ENCODE measurements around the gene PBOV1. TPM values are rescaled to one million over a fixed set of nuclear protein-coding genes. Genes with fewer than 3 reads are reported as not detected.

The PBOV1 gene
- total and polyA plus RNA-seq, 3 donors from 2014 or later, result not detected

- intact Hi-C loops (cut with DNase I; ENCODE audit: low total_unique reads), result no loop called here
- 64 to 71% methylated on average over 2 of the region's 2 CpGs for WGBS, 2 donors
Measured at GRCh38 chr6:138261116-138261780, 43.0 kb upstream of the PBOV1 start.

GRCh38 chr6:138258991-138259390, 40.7 kb upstream of the PBOV1 start:
- Histone ChIP-seq H3K27ac (no peak overlapping the region), H3K4me3 (no peak overlapping the region), H3K27me3 (no peaks in the 10 kb centered on the region), H3K36me3 (ENCODE audit: low read depth, missing control alignments) (no peaks in the 10 kb centered on the region), H3K4me1 (no peaks in the 10 kb centered on the region), H3K9me3 (no peaks in the 10 kb centered on the region)
- WGBS, 2 donors, result 56 to 64% methylated on average over 6 of the region's 6 CpGs
- intact Hi-C loops (cut with DNase I; ENCODE audit: low total_unique reads), result no loop called here
- DNase-seq, result no peak
- TF ChIP-seq CTCF (IDR thresholded peaks at IDR 0.05) (no peak), POLR2A (IDR thresholded peaks at IDR 0.05) (no peak)

More at GRCh38 chr6:138261116-138261780, 43.0 kb upstream of the PBOV1 start:
- Histone ChIP-seq H3K4me3 (no peak overlapping the region), H3K27me3 (no peaks in the 10 kb centered on the region), H3K36me3 (ENCODE audit: low read depth, missing control alignments) (no peaks in the 10 kb centered on the region), H3K4me1 (no peaks in the 10 kb centered on the region), H3K9me3 (no peaks in the 10 kb centered on the region), H3K27ac (no peak overlapping the region)
- TF ChIP-seq POLR2A (IDR thresholded peaks at IDR 0.05) (no peak), CTCF (IDR thresholded peaks at IDR 0.05) (no peak)
- DNase-seq, result no peak

- DNase-seq, result no peak
- H3K4me1 ChIP-seq, result no peaks in the 10 kb centered on the region
- H3K9me3 ChIP-seq, result no peaks in the 10 kb centered on the region
- no peak overlapping the region for H3K27ac ChIP-seq
- intact Hi-C loops (cut with DNase I; ENCODE audit: low total_unique reads), result no loop called here
- WGBS, 2 donors, result 90 to 96% methylated on average over 6 of the region's 6 CpGs
- H3K27me3 ChIP-seq, result no peaks in the 10 kb centered on the region
- H3K4me3 ChIP-seq, result no peak overlapping the region
- TF ChIP-seq POLR2A (IDR thresholded peaks at IDR 0.05), result no peak
- TF ChIP-seq CTCF (IDR thresholded peaks at IDR 0.05), result no peak
- no peaks in the 10 kb centered on the region for H3K36me3 ChIP-seq (ENCODE audit: low read depth, missing control alignments)
Measured at GRCh38 chr6:138258197-138258596, 39.9 kb upstream of the PBOV1 start.

GRCh38 chr6:138257638-138258040, 39.3 kb upstream of the PBOV1 start:
- WGBS, 2 donors, result 96 to 100% methylated on average over 1 of the region's 1 CpG
- intact Hi-C loops (cut with DNase I; ENCODE audit: low total_unique reads), result no loop called here
- TF ChIP-seq CTCF (IDR thresholded peaks at IDR 0.05) (no peak), POLR2A (IDR thresholded peaks at IDR 0.05) (no peak)
- no peak for DNase-seq
- Histone ChIP-seq H3K4me3 (no peak overlapping the region), H3K36me3 (ENCODE audit: low read depth, missing control alignments) (no peaks in the 10 kb centered on the region), H3K27ac (no peak overlapping the region), H3K27me3 (no peaks in the 10 kb centered on the region), H3K9me3 (no peaks in the 10 kb centered on the region), H3K4me1 (no peaks in the 10 kb centered on the region)

- intact Hi-C loops (cut with DNase I; ENCODE audit: low total_unique reads), result no loop called here
- H3K27me3 ChIP-seq, result no peaks in the 10 kb centered on the region
- no peak for DNase-seq
- no peak overlapping the region for H3K27ac ChIP-seq
- TF ChIP-seq CTCF (IDR thresholded peaks at IDR 0.05) (no peak), POLR2A (IDR thresholded peaks at IDR 0.05) (no peak)
- H3K36me3 ChIP-seq (ENCODE audit: low read depth, missing control alignments), result no peaks in the 10 kb centered on the region
- H3K4me1 ChIP-seq, result no peaks in the 10 kb centered on the region
- no peaks in the 10 kb centered on the region for H3K9me3 ChIP-seq
- 83 to 85% methylated on average over 8 to 20 of the region's 20 CpGs for WGBS, 2 donors
- no peak overlapping the region for H3K4me3 ChIP-seq
Measured at GRCh38 chr6:138255443-138255842, 37.2 kb upstream of the PBOV1 start.
